ENCODE results near the gene MIER2.

MIER2 gene

GRCh38 chr19:328025-328505 is 16.5 kb downstream of the MIER2 start:
- DNase-seq, result no peak

GRCh38 chr19:327291-328024 is 17.1 kb downstream of the MIER2 start:
- DNase-seq, result no peak

- no peak for DNase-seq
These were observed 17.7 kb downstream of the MIER2 start for GRCh38 chr19:326871-327270.

- no peak for DNase-seq
These were observed 18.5 kb downstream of the MIER2 start for GRCh38 chr19:325937-326565.

GRCh38 chr19:325173-325936 is 19.2 kb downstream of the MIER2 start:
- DNase-seq, result no peak

GRCh38 chr19:324716-325115 is 19.9 kb downstream of the MIER2 start:
- DNase-seq, result no peak

- DNase-seq, result no peak
These were observed 22.0 kb downstream of the MIER2 start for GRCh38 chr19:322616-323015.

- no peak for DNase-seq
These were observed 26.2 kb downstream of the MIER2 start for GRCh38 chr19:318509-318774.

- DNase-seq, result no peak
These were observed 26.7 kb downstream of the MIER2 start for GRCh38 chr19:317710-318508.

- DNase-seq, result no peak
These were observed 28.8 kb downstream of the MIER2 start for GRCh38 chr19:315811-316210.

- no peak for DNase-seq
These were observed 30.4 kb downstream of the MIER2 start for GRCh38 chr19:313988-314815.

GRCh38 chr19:313169-313987 is 31.2 kb downstream of the MIER2 start:
- no peak for DNase-seq

- no peak for DNase-seq
These were observed 32.8 kb downstream of the MIER2 start for GRCh38 chr19:311813-312261.

GRCh38 chr19:310781-311496 is 33.7 kb downstream of the MIER2 start:
- DNase-seq, result no peak

GRCh38 chr19:310141-310651 is 34.4 kb downstream of the MIER2 start:
- DNase-seq, result no peak

- no peak for DNase-seq
These were observed 35.4 kb downstream of the MIER2 start for GRCh38 chr19:309206-309565.

GRCh38 chr19:308471-309205 is 36.0 kb downstream of the MIER2 start:
- no peak for DNase-seq

- no peak for DNase-seq
These were observed 36.7 kb downstream of the MIER2 start for GRCh38 chr19:307793-308420.

- DNase-seq, result no peak
These were observed 37.5 kb downstream of the MIER2 start for GRCh38 chr19:307111-307531.
